Activated CD4-positive, alpha-beta T cell treated with anti-CD3 and anti-CD28 coated beads for 24 hours (primary cell): ENCODE data around the gene HAGH.
"Not testable (repeated sequence)": the region's sequence is repeated elsewhere in the genome, so short reads cannot be mapped to it uniquely, and the experiment has no call there.

Experiments used
- DNase-seq, 2 donors: peaks; one replicate each; pipeline ENCODE4 v3.0.0-alpha.2; 2020; ENCODE audit warnings: low read depth in 2 of 2

HAGH gene

GRCh38 chr16:1810106-1810505 lies 16.5 kb downstream of the HAGH start:
- DNase-seq, result no peak

- no peak for DNase-seq
Observed at GRCh38 chr16:1809281-1809801, 17.3 kb downstream of the HAGH start.

- DNase-seq, result no peak
Observed at GRCh38 chr16:1808691-1809090, 17.9 kb downstream of the HAGH start.

GRCh38 chr16:1807626-1808025 lies 19.0 kb downstream of the HAGH start:
- no peak for DNase-seq

- no peak for DNase-seq
Observed at GRCh38 chr16:1800701-1801100, 25.9 kb downstream of the HAGH start.

- DNase-seq, result not testable (repeated sequence)
Observed at GRCh38 chr16:1799263-1799662, 27.4 kb downstream of the HAGH start.

GRCh38 chr16:1794908-1795666 lies 31.5 kb downstream of the HAGH start:
- DNase-seq, result no peak

- no peak for DNase-seq
Observed at GRCh38 chr16:1794221-1794871, 32.3 kb downstream of the HAGH start.

GRCh38 chr16:1793578-1794220 lies 32.9 kb downstream of the HAGH start, which contains the start of gene IGFALS:
Gene IGFALS, minus strand, starts transcription at chr16:1793705. Its CDS starts 53 bp downstream, at chr16:1793652.
- no peak for DNase-seq

- DNase-seq, result no peak
Observed at GRCh38 chr16:1792836-1793577, 33.6 kb downstream of the HAGH start.

GRCh38 chr16:1791943-1792812 lies 34.4 kb downstream of the HAGH start:
- no peak for DNase-seq

- DNase-seq, result no peak
Observed at GRCh38 chr16:1791256-1791942, 35.2 kb downstream of the HAGH start.

GRCh38 chr16:1790611-1791255 lies 35.9 kb downstream of the HAGH start:
- DNase-seq, result no peak

GRCh38 chr16:1790261-1790610 lies 36.4 kb downstream of the HAGH start:
- no peak for DNase-seq

- DNase-seq, result no peak
Observed at GRCh38 chr16:1789643-1790045, 37.0 kb downstream of the HAGH start.

- no peak for DNase-seq
Observed at GRCh38 chr16:1788708-1789100, 37.9 kb downstream of the HAGH start.

GRCh38 chr16:1788095-1788707 lies 38.4 kb downstream of the HAGH start:
- DNase-seq, result no peak

- no peak for DNase-seq
Observed at GRCh38 chr16:1787322-1788094, 39.1 kb downstream of the HAGH start.

GRCh38 chr16:1787056-1787321 lies 39.6 kb downstream of the HAGH start:
- DNase-seq, result no peak
